RCC 7860 (cell line): ENCODE results near the gene RMND5A.

Source experiments
- DNase-seq: peaks from one replicate; pipeline ENCODE4 v3.0.0-alpha.2; 2015; ENCODE audit warnings: low spot score
- FAIRE-seq: peaks from 2 replicates; lab custom pipeline; 2012; peaks lifted over from hg19 to GRCh38; lab: Jason Lieb, UNC

The RMND5A gene

GRCh38 chr2:86825036-86825692 is 105.1 kb downstream of the RMND5A start:
- no peak for FAIRE-seq

DNA sequence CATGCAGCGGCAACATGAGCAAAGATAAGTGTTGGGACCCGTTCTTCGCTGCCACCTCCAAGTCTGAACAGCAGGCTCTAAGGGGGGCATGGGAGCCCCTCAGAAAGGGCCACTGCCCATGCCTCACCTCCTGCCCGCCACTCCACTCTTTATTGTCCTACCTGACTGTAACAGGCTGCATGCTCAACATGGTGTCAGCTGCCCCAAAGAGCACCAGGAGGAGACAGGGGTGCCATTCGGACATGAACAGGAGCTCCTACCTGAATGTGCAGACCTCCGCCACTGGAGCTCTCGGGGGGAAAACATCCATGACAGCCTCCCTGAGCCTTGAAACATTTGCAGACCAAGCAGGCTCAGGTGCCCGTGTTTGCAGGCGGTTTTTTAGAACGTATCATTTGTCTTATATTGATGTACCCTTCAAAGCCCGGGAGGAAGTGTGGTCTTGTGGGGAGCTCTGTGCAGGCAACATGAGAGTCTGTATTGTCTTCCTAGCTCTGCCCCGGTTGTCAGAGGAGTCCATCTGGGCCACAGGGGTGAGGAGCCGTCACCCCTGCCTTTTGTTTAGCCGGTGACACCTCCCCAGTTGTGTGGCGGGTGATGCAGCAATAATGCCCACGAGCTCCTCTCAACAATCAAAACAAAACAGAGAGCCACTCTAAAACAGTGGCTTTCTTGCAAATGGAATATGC is 105.7 kb downstream of the RMND5A start:
- no peak for FAIRE-seq
- no peak for DNase-seq

More at GRCh38 chr2:86825036-86825692, 105.1 kb downstream of the RMND5A start:
- no peak for DNase-seq

DNA sequence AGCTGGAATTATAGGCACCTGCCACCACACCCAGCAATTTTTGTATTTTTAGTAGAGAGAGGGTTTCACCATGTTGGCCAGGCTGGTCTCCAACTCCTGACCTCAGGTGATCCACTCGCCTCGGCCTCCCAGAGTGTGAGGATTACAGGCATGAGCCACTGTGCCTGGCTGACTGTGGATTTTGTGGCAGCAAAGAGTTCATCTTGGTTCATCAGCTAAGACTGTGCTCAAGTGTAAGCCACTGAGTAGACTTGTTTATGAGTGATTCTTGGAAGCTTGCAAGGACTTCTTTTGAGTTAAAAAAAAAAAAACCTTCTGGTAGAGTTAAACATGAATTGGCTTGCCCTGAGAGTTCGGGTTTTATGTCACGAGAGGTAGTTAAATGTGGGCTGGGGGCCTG is 106.9 kb downstream of the RMND5A start:
- no peak for DNase-seq
- no peak for FAIRE-seq
